ENCODE measurements around the gene SNN.

The SNN gene

DNA sequence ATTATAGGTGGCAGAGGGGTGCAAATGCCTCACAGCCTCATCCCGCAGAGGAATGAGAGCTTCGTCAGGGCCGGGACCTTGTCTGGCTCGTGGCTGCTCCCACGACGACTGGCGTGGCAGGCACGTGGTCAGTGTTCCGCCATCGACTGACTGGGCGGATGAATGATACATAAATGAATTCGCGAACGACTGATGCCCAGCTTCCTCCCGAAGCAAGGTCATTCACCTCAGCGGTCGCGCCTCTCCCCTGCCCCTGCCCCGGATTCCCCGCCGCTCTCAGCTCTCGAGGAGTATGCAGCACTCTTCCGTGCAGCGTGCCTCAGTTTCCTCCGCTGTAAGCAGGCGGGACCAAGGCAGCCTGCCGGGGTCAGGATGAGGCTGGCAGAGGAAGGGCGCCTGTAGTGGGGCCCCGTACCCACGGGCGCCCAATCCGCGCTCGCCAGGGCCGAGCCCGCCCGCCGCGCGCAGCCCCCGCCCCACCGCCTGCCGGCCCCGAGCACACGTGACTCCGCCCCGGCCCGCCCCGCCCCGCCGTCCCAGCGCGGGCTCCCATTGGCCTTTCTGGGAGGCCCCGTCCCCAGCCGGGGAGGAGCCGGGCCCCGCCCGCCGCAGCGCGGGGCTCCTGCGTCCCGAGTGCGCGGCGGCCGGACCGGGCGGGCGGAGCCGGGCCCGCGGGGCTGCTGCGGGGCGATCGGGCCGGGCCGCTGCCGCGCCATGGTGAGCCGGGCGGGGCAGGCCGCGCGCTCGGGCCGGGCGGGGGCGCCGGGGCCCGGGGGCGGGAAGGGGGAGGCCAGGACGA lies at the start of gene SNN:
Gene SNN, plus strand, starts transcription at position 632 of the 799 bp plus-strand sequence. CDS start 7,605 bp downstream, outside the sequence.
- ChIA-PET CTCF (interaction anchor here (1.3 to 3.7 kb wide), 4 partner anchors 9 to 272 kb away, joined by 3 to 14 read pairs (median 4); no protein-coding TSS in a partner anchor), POLR2A (interaction anchor here (1.4 kb wide), 1 partner anchor 9 kb away, joined by 3 read pairs; no protein-coding TSS in a partner anchor)
- DNase-seq (ENCODE audit: extremely low spot score), result peak; percentile 97
- TF ChIP-seq, protein P1, sequence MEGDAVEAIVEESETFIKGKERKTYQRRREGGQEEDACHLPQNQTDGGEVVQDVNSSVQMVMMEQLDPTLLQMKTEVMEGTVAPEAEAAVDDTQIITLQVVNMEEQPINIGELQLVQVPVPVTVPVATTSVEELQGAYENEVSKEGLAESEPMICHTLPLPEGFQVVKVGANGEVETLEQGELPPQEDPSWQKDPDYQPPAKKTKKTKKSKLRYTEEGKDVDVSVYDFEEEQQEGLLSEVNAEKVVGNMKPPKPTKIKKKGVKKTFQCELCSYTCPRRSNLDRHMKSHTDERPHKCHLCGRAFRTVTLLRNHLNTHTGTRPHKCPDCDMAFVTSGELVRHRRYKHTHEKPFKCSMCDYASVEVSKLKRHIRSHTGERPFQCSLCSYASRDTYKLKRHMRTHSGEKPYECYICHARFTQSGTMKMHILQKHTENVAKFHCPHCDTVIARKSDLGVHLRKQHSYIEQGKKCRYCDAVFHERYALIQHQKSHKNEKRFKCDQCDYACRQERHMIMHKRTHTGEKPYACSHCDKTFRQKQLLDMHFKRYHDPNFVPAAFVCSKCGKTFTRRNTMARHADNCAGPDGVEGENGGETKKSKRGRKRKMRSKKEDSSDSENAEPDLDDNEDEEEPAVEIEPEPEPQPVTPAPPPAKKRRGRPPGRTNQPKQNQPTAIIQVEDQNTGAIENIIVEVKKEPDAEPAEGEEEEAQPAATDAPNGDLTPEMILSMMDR (IDR thresholded peaks at IDR 0.05; ENCODE audit: control extremely low read depth, extremely low read depth, low read depth, missing control alignments), result no peak

DNA sequence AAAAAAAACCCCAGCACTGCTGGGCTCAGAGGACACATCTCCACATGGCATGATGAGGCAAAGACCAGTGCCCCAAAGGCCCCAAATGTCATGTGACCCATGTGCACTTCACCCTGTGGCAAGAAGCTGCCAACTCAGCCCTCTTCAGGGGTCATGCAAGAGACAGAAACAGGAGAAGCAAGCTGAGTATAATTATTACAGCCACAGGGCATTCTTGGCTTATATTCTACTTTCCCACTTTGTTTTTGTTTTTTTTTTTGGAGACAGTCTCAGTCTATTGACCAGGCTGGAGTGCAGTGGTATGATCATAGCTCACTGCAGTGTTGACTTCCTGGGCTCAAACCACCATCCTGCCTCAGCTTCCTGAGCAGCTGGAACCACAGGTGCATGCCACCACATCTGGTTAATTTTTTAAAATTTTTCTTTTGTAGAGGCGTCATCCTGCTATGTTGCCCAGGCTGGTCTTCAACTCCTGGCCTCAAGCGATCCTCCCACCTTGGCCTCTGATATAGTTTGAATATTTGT lies 48.9 kb upstream of the SNN start:
- DNase-seq (ENCODE audit: extremely low spot score), result no peak
- TF ChIP-seq, protein P1 (IDR thresholded peaks at IDR 0.05; ENCODE audit: control extremely low read depth, extremely low read depth, low read depth, missing control alignments), result no peak
- ChIA-PET CTCF (interaction anchor here (0.7 to 1.4 kb wide), 2 partner anchors 87 to 656 kb away, joined by 3 read pairs; no protein-coding TSS in a partner anchor), POLR2A (interaction anchor here (0.6 kb wide), 2 partner anchors 14 to 186 kb away, joined by 3 read pairs; no protein-coding TSS in a partner anchor)

DNA sequence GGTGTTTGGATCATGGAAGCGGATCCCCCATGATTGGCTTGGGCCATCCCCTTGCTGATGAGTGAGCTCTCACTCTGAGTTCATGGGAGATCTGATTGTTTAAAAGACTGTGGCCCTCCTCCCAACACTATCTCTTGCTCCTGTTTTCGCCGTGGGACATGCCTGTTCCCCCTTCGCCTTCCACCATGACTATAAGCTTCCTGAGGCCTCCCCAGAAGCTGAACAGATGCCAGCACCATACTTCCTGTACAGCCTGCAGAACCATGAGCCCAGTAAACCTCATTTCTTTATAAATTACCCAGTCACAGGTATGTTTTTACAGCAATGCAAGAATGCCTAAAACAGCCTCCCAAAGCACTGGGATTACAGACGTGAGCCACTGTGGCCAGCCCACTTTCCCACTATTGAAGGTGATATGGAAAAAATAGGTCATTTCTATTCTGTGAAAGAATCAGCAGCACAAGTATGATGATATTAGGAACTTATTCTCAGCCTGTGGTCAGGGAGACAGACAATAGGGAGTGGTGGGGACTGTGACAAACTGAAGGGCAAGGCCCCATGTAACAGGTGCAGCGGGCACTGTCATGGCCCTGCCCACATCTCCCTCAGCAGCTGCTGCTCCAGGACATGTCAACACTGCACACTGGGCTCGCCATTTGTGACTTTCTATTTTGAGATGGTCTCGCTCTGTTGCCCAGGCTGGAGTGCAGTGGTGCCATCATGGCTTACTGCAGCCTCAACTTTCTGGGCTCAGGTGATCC lies 47.8 kb upstream of the SNN start:
- ChIA-PET POLR2A (no interaction called here), CTCF (interaction anchor here (1.3 to 1.7 kb wide), 2 partner anchors 13 to 21 kb away, joined by 4 to 5 read pairs; no protein-coding TSS in a partner anchor)
- no peak for DNase-seq (ENCODE audit: extremely low spot score)
- TF ChIP-seq, protein P1 (IDR thresholded peaks at IDR 0.05; ENCODE audit: control extremely low read depth, extremely low read depth, low read depth, missing control alignments), result no peak

DNA sequence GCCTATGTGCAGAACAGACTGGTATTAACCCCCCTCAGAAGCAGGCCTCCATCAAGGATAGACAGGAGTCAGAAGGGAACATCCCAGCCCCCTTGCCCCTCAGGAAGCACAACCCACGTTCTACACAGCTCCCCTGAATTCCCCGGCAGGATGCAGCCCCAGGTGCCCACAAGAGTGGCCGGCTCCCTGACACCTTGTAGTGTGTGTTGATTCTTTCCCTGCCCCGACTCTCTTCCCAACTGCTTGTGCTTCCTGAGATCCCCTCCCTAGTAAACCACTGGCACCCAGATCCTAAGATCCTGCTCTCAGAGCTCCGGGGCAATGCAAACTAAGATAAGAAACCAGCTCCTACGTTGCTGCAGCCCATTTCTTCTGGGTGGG lies 46.7 kb upstream of the SNN start:
- TF ChIP-seq, protein P1 (IDR thresholded peaks at IDR 0.05; ENCODE audit: control extremely low read depth, extremely low read depth, low read depth, missing control alignments), result no peak
- ChIA-PET POLR2A (no interaction called here), CTCF (interaction anchor here (0.9 to 1.7 kb wide), 5 partner anchors 10 to 216 kb away, joined by 3 to 5 read pairs (median 4); no protein-coding TSS in a partner anchor)
- DNase-seq (ENCODE audit: extremely low spot score), result no peak

DNA sequence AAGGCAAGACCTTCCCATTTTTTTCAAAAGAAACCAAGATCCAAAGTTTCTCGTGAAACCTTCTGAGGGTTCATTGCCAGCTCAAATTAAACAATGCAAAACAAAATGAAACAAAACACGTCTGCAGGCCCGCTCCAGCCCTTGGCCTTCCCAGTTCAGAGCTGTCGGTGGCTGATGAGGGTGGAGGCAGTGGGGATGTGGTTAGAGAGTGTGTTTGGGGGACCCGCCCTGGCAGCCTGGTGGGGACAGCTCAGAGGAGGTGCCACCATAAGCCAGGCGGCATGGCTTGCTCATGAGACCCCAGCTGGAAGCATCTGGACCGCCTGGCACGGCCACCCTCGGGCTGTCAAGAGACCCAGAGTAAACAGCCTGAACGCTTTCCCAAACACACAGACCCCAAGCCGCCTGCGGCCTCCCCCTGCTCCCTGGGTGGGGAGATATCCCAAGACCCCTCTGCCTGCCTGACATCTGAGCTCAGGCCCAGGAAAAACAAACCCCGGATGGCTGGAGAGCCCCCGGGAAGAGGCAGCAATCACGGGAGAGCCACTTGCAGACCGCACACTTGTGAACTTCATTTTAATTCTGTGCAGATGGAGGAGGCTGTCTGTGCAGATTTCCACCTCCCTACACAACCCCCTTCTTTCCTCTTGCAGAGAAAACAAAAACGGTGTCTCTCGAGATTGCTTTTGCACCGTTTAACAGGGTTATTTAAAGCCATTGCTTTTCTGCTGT lies 46.2 kb upstream of the SNN start:
- TF ChIP-seq, protein P1 (IDR thresholded peaks at IDR 0.05; ENCODE audit: control extremely low read depth, extremely low read depth, low read depth, missing control alignments), result no peak
- POLR2A ChIA-PET, result interaction anchor here (0.5 kb wide), 1 partner anchor 55 kb away, joined by 4 read pairs; no protein-coding TSS in a partner anchor
- peak; percentile 46 for DNase-seq (ENCODE audit: extremely low spot score)
- CTCF ChIA-PET, result interaction anchor here (0.8 to 1.7 kb wide), 6 partner anchors 9 to 217 kb away, joined by 3 to 5 read pairs (median 4); no protein-coding TSS in a partner anchor
